Stimulated activated CD4-positive, alpha-beta T cell treated with anti-CD3 and anti-CD28 coated beads, TNF-alpha, amount 100 ng/mL, for 1 hour (primary cell): ENCODE results near the gene HOMER2.
"Not testable (repeated sequence)": the region's sequence is repeated elsewhere in the genome, so short reads cannot be mapped to it uniquely, and the experiment has no call there.

Experiments used
- DNase-seq, 3 donors: peaks; one replicate each; pipeline ENCODE4 v3.0.0-alpha.2; 2020; ENCODE audit warnings: low read depth in 3 of 3, low spot score in 1 of 3

Gene HOMER2

GRCh38 chr15:82865981-82866380, 86.5 kb downstream of the HOMER2 start:
- not testable (repeated sequence) for DNase-seq

GRCh38 chr15:82865581-82865980, 86.9 kb downstream of the HOMER2 start:
- DNase-seq, result not testable (repeated sequence)

GRCh38 chr15:82864967-82865366, 87.6 kb downstream of the HOMER2 start:
- DNase-seq, result no peak

- DNase-seq, result no peak
Observed at GRCh38 chr15:82862886-82863285, 89.6 kb downstream of the HOMER2 start.

GRCh38 chr15:82858932-82859331, 93.6 kb downstream of the HOMER2 start:
- DNase-seq, result no peak

- DNase-seq, result no peak
Observed at GRCh38 chr15:82856397-82857170, 95.9 kb downstream of the HOMER2 start.

- DNase-seq, result no peak
Observed at GRCh38 chr15:82855286-82856100, 97.0 kb downstream of the HOMER2 start.

- no peak for DNase-seq
Observed at GRCh38 chr15:82854554-82854953, 98.0 kb downstream of the HOMER2 start.

- no peak for DNase-seq
Observed at GRCh38 chr15:82852941-82853561, 99.5 kb downstream of the HOMER2 start.

GRCh38 chr15:82851981-82852511, 100.5 kb downstream of the HOMER2 start:
- DNase-seq, result no peak

GRCh38 chr15:82851306-82851850, 101.1 kb downstream of the HOMER2 start:
- DNase-seq, result no peak

GRCh38 chr15:82850731-82851130, 101.8 kb downstream of the HOMER2 start:
- DNase-seq, result no peak

- DNase-seq, result peak in 1 of 3 donors; percentile 8
Observed at GRCh38 chr15:82849556-82850512, 102.7 kb downstream of the HOMER2 start.

GRCh38 chr15:82848241-82848993, 104.1 kb downstream of the HOMER2 start:
- no peak for DNase-seq

GRCh38 chr15:82847703-82848102, 104.8 kb downstream of the HOMER2 start:
- DNase-seq, result no peak

GRCh38 chr15:82846621-82847020, 105.9 kb downstream of the HOMER2 start:
- DNase-seq, result no peak

GRCh38 chr15:82845686-82846085, 106.8 kb downstream of the HOMER2 start:
- no peak for DNase-seq

GRCh38 chr15:82843566-82843965, 109.0 kb downstream of the HOMER2 start:
- no peak for DNase-seq

- no peak for DNase-seq
Observed at GRCh38 chr15:82840166-82840565, 112.4 kb downstream of the HOMER2 start.
